Heart left ventricle (tissue), 13 donors: ENCODE measurements around the gene SLC13A4.

ENCODE experiments used
- POLR2A ChIP-seq, 2 donors: fragments of 450-650 bp; IDR thresholded peaks; one replicate each; pipeline ENCODE4 v1.6.1; 2017; ENCODE audit warnings: antibody characterized with exemption in 2 of 2, mild to moderate bottlenecking in 2 of 2, moderate library complexity in 2 of 2
- TF ChIP-seq, protein P1 (sequence below), 12 donors: fragments of 200-600 bp; sonication (generic) in 4 of 12; IDR thresholded peaks; one replicate each; pipeline versions ENCODE4 v1.5.0 to v1.8.0; 2018 to 2022; ENCODE audit warnings: antibody characterized with exemption in 12 of 12, mild to moderate bottlenecking in 5 of 12
- donor health status: ischemic (EF 13 %, LVEDD 7.1; RV severe dilation, severe dysfunction).
- donor health status: DM: no; HTN: yes; CAD: no.
- donor health status: DM: no; HTN: no; CAD: no.
- donor health status: ischemic (EF 25% LVEDD 6.9; RV normal size, moderate dysfunction).
- donor health status: ischemic (EF 25% LVEDD 5.7; RV mildly dilated, moderate dysfunction).
- donor health status: ischemic (EF 35%, LVEDD 5.7; RV mildly dilated, moderate dysfunction).
- donor health status: nonischemic (EF 11% LVEDD 7.7; RV severe dilation, severe dysfunction).
- donor health status: DM: yes; HTN: yes; CAD: no.
- donor health status: PGD.
- donor health status: ischemic (EF 29% LVEDD 5.4; RV normal size, mild dysfunction).
- donor health status: nonischemic (EF 23%, LVEDD 6.1; RV moderate dilation, normal function).

DNA sequence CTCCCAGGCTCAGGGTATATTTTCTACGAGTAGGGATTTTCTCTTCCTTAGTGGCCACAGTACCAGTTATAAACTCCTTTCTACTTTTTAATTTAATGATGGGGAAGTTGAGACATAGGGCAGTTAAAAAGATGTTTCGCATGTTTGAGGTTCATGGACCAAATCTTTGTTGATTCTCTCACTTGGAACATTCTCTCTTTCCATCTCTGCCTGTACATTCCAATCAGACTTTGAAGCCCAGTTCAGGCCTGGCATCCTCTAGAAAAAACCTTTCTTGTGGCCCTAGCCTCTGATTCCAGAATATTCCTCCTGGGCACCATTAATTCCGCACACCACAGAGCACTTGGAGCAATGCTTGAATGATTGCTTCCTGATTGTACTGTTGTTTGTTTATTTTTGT lies 18.5 kb downstream of the SLC13A4 start:
- no peak for TF ChIP-seq POLR2A (IDR thresholded peaks at IDR 0.05)
- TF ChIP-seq, protein P1, sequence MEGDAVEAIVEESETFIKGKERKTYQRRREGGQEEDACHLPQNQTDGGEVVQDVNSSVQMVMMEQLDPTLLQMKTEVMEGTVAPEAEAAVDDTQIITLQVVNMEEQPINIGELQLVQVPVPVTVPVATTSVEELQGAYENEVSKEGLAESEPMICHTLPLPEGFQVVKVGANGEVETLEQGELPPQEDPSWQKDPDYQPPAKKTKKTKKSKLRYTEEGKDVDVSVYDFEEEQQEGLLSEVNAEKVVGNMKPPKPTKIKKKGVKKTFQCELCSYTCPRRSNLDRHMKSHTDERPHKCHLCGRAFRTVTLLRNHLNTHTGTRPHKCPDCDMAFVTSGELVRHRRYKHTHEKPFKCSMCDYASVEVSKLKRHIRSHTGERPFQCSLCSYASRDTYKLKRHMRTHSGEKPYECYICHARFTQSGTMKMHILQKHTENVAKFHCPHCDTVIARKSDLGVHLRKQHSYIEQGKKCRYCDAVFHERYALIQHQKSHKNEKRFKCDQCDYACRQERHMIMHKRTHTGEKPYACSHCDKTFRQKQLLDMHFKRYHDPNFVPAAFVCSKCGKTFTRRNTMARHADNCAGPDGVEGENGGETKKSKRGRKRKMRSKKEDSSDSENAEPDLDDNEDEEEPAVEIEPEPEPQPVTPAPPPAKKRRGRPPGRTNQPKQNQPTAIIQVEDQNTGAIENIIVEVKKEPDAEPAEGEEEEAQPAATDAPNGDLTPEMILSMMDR (IDR thresholded peaks at IDR 0.05): no peak
